ENCODE data around the gene TFDP1. TPM values are rescaled to one million over a fixed set of nuclear protein-coding genes. Genes with fewer than 3 reads are reported as not detected.
A peak's percentile ranks its signal among the peaks of the same experiment; 100 is the strongest.

The TFDP1 gene
- total RNA-seq, 4 donors from 2014 or later: 19.2 to 45.3 (median 34.1) TPM

- no peak for TF ChIP-seq POLR2A (IDR thresholded peaks at IDR 0.05)
- TF ChIP-seq EP300 (IDR thresholded peaks at IDR 0.05): no peak
- no peak for TF ChIP-seq CTCF (IDR thresholded peaks at IDR 0.05)
- Histone ChIP-seq H3K27me3 (no peaks in the 10 kb centered on the region), H3K4me3 (no peak overlapping the region), H3K9me3 (no peaks in the 10 kb centered on the region), H3K4me1 (peaks cover 0 to 18% (median 4%) of the 10 kb centered on the region in 4 donors), H3K27ac (no peak overlapping the region), H3K36me3 (no peaks in the 10 kb centered on the region)
- peak in 1 of 2 donors; percentile 3 for DNase-seq (ENCODE audit: low spot score in 2 of 2)
- WGBS, 2 donors: 89 to 94% methylated on average over 15 of the region's 15 CpGs
Measured at GRCh38 chr13:113650275-113650674, 65.7 kb downstream of the TFDP1 start.

GRCh38 chr13:113650731-113651148 is 66.2 kb downstream of the TFDP1 start:
- Histone ChIP-seq H3K27me3 (no peaks in the 10 kb centered on the region), H3K9me3 (no peaks in the 10 kb centered on the region), H3K4me1 (peaks cover 0 to 18% (median 4%) of the 10 kb centered on the region in 4 donors), H3K4me3 (no peak overlapping the region), H3K36me3 (no peaks in the 10 kb centered on the region), H3K27ac (no peak overlapping the region)
- 92 to 93% methylated on average over 16 of the region's 16 CpGs for WGBS, 2 donors
- DNase-seq (ENCODE audit: low spot score in 2 of 2): peak in 1 of 2 donors; percentile 6
- no peak for TF ChIP-seq EP300 (IDR thresholded peaks at IDR 0.05)
- no peak for TF ChIP-seq CTCF (IDR thresholded peaks at IDR 0.05)

- DNase-seq (ENCODE audit: low spot score in 2 of 2): peak in 1 of 2 donors; percentile 9
Measured at GRCh38 chr13:113651511-113652403, 67.2 kb downstream of the TFDP1 start.

GRCh38 chr13:113652404-113653263 is 68.1 kb downstream of the TFDP1 start:
- 89 to 91% methylated on average over 24 of the region's 24 CpGs for WGBS, 2 donors
- DNase-seq (ENCODE audit: low spot score in 2 of 2): peak in 1 of 2 donors; percentile 1
- H3K4me3 ChIP-seq: no peak overlapping the region

More at GRCh38 chr13:113651511-113652403, 67.2 kb downstream of the TFDP1 start:
- no peaks in the 10 kb centered on the region for H3K36me3 ChIP-seq
- H3K4me1 ChIP-seq: peaks cover 0 to 12% (median 3%) of the 10 kb centered on the region in 4 donors
- WGBS, 2 donors: 90 to 92% methylated on average over 14 to 33 of the region's 37 CpGs
- no peak overlapping the region for H3K27ac ChIP-seq
- H3K4me3 ChIP-seq: no peak overlapping the region
- peaks cover 0 to 2% of the 10 kb centered on the region in 2 donors for H3K27me3 ChIP-seq
- no peak for TF ChIP-seq CTCF (IDR thresholded peaks at IDR 0.05)
- no peak for TF ChIP-seq EP300 (IDR thresholded peaks at IDR 0.05)
- TF ChIP-seq POLR2A (IDR thresholded peaks at IDR 0.05): no peak
- no peaks in the 10 kb centered on the region for H3K9me3 ChIP-seq

More at GRCh38 chr13:113652404-113653263, 68.1 kb downstream of the TFDP1 start:
- H3K27me3 ChIP-seq: peaks cover 0 to 11% of the 10 kb centered on the region in 2 donors
- peaks cover 0 to 4% (median 0%) of the 10 kb centered on the region in 4 donors for H3K4me1 ChIP-seq
- H3K36me3 ChIP-seq: no peaks in the 10 kb centered on the region
- H3K27ac ChIP-seq: no peak overlapping the region
- H3K9me3 ChIP-seq: no peaks in the 10 kb centered on the region
- TF ChIP-seq POLR2A (IDR thresholded peaks at IDR 0.05) (no peak), CTCF (IDR thresholded peaks at IDR 0.05) (no peak), EP300 (IDR thresholded peaks at IDR 0.05) (no peak)
